Activated T-cell treated with anti-CD3 and anti-CD28 coated beads, Interleukin-2, amount 50 U/mL, for 1 hour (primary cell): ENCODE measurements around the gene PRKCG.

ENCODE experiments used
- DNase-seq: peaks from one replicate; pipeline ENCODE4 v3.0.0-alpha.2; 2020

PRKCG gene

DNA sequence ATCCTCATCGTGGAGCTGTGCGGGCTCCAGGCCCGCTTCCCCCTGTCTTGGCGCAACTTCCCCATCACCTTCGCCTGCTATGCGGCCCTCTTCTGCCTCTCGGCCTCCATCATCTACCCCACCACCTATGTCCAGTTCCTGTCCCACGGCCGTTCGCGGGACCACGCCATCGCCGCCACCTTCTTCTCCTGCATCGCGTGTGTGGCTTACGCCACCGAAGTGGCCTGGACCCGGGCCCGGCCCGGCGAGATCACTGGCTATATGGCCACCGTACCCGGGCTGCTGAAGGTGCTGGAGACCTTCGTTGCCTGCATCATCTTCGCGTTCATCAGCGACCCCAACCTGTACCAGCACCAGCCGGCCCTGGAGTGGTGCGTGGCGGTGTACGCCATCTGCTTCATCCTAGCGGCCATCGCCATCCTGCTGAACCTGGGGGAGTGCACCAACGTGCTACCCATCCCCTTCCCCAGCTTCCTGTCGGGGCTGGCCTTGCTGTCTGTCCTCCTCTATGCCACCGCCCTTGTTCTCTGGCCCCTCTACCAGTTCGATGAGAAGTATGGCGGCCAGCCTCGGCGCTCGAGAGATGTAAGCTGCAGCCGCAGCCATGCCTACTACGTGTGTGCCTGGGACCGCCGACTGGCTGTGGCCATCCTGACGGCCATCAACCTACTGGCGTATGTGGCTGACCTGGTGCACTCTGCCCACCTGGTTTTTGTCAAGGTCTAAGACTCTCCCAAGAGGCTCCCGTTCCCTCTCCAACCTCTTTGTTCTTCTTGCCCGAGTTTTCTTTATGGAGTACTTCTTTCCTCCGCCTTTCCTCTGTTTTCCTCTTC lies 8.0 kb upstream of the PRKCG start:
- peak; percentile 44 for DNase-seq

DNA sequence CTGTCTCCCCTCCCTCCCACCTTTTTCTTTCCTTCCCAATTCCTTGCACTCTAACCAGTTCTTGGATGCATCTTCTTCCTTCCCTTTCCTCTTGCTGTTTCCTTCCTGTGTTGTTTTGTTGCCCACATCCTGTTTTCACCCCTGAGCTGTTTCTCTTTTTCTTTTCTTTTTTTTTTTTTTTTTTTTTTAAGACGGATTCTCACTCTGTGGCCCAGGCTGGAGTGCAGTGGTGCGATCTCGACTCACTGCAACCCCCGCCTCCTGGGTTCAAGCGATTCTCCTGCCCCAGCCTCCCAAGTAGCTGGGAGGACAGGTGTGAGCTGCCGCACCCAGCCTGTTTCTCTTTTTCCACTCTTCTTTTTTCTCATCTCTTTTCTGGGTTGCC lies 7.4 kb upstream of the PRKCG start:
- peak; percentile 25 for DNase-seq

DNA sequence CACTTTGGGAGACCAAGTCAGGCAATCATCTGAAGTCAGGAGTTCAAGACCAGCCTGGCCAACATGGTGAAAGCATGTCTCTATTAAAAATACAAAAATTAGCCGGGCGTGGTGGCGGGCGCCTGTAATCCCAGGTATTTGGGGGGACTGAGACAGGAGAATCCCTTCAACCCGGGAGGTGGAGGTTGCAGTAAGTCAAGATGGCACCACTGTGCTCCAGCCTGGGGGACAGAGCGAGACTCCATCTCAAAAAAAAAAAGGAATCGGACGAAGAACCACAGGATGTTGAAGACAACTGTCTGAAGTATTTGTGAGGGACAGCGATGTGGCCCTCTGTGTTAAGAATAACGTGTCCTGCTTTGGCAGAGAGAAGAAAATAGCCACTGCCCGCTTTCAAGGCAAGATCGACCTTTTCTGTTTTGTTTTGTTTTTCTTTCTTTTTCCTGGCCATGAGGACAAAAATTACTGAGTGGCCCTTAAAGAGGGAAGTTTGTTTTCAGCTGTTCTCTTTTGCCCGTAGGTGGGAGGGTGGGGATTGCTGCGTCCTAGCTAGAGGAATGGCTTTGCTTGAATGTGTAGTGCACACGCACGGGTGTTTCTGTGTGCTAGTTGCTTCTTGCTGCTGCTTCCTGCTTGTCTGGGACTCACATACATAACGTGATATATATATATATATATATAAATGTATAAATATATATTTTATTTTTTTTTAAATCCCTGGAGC lies 6.2 kb upstream of the PRKCG start:
- DNase-seq: peak; percentile 23

DNA sequence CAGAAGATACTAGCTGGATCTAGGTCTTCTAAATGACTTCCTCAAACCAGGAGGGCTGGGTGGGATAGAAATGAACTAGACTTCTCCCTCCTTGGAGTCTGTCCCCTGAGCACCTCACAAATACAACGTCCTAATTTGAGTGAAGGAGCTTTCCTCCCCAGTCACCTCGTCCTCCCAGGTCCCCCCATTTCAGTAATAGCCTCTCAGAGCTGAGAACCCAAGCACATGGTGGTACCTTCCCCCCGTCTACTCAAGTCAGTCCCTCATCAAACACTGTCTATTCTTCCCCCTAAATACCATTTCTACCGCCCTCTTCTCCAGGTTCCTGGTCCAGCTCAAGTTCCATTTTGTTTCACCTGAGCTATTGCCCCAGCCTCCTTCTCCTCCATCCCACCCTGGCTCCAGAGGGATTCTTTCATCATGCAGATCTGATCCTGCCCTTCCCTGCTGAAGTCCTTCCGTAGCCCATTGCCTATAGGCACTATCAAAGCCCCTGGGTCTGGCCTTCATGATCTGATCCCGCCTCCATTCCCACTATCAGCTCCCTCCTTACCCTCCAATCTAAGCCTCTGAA lies 5.3 kb upstream of the PRKCG start:
- DNase-seq: peak; percentile 38

DNA sequence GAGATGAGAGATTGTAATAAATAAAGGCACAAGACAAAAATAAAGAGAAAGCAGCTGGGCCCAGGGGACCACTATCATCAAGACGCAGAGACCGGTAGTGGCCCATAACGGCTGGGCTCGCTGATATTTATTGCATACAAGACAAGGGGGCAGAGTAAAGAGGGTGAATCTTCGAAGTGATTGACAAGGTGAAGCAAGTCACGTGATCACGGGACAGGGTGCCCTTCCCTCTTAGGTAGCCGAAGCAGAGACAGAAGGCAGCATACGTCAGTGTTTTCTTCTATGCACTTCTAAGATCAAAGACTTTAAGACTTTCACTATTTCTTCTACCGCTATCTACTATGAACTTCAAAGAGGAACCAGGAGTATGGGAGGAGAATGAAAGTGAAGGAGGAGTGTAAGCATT lies 4.6 kb upstream of the PRKCG start:
- peak; percentile 65 for DNase-seq

DNA sequence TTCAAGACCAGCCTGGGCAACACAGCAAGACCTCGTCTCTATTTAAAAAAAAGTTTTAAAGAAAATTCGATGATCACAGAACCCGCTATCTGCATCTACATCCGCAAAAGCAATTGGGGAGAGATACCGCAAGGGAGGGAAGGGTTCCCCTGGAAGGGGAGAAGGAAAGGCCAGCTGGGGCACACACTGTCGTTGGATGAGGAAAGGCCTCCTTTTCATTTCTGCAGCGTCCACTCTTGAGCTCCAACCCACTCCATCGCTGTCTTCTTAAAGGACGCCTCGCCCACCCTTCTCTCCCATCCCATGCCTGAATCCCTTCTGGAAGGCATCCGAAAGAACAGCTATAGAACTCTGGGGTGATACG lies 3.2 kb upstream of the PRKCG start:
- DNase-seq: peak; percentile 23

DNA sequence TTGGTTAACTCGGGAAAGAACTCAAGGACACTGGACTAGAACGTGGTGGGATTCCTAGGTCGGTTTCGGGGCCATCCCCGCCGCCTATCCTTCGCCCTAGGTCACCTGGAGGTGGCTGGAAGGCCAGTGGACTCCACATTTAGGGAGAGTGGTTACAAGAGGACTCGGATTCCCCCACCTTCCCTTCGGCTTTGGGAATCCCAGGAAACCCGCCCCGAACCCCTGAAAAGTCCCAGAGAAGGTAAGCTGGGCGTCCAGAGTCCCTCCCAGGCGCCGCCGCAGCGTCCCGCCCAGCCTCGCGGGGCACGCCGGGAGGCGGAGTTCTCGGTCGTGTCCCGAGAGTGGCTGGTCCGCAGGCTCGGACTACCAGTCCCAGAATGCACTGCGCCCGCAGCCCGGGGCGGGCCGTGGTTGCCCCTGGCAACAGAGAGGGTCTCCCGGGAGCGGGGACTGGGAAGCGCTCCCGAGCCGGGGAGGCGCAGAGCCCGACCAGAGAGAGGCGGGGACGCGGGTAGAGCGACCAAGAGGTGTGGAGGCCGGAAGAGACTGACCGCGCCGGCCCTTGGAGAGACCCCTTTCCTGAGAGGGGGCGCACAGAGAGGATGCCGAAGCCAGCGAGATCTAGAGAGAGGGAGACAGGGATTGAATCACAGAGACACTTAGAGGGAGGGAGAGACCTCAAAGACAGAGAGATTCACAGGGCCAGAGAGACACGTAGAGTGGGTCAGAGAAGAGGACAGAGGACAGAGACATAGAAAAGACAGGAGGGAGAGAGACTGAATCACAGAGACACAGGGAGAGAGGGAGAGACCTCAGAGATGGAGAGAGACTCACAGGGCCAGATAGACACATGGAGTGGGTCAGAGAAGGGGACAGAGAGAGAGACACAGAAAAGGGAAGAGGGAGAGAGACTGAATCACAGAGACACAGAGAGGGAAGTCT lies 2.6 kb upstream of the PRKCG start:
- peak; percentile 85 for DNase-seq

DNA sequence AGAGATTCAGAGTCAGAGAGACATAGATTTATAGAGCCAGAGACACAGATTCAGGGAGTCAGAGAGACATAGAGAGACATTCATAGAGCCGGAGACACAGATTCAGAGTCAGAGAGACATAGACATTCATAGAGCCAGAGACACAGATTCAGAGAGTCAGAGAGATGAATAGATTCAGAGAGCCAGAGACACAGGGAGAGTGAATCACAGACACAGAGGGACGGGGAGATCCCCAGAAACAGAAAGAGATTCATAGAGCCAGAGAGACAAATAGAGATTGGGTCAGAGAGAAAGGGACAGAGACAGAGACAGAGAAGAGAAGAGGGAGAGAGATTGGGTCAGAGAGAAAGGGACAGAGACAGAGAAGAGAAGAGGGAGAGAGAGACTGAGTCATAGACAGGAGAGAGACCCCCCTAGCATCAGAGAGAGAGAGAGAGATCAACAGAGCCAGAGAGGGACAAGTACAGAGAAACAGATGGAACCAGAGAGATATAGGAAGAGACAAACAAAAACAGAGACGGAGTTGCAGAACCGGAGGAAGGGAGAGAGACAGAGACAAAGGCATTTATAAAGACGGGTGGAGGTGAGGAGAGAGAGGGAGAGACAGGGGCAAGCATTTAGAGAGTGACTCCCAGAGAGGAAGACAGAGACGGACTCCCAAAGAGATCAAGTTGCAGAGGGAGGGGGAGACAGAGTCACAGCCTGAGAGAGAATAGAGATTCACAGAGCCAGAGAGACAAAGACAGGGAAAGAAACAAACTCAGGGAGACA lies 1.1 kb upstream of the PRKCG start:
- DNase-seq: no peak

DNA sequence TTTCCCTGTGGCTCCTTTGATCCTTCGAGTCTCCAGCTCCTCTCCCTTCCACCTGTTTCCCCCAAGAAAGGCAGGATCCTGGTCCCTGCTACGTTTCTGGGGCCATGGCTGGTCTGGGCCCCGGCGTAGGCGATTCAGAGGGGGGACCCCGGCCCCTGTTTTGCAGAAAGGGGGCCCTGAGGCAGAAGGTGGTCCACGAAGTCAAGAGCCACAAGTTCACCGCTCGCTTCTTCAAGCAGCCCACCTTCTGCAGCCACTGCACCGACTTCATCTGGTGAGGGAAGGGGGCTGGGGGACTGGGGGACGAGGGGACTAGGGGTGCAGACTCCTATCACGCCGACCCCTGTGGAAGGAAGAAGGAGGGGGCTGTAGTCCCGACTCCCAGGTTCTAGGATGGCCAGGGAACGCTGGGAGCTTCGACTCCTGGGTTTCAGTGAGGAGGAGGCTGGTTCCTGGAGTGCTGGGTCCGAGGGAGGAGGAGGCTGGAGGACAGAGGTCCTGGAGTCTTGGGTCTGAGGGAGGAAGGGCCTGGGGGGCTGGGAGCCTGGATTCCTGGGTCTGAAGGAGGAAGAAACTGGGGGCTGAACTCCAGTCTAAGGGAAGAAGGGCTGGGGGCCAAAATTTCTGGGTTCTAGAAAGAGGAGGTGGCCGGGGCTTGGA lies 524 bp downstream of the PRKCG start:
- DNase-seq: no peak

DNA sequence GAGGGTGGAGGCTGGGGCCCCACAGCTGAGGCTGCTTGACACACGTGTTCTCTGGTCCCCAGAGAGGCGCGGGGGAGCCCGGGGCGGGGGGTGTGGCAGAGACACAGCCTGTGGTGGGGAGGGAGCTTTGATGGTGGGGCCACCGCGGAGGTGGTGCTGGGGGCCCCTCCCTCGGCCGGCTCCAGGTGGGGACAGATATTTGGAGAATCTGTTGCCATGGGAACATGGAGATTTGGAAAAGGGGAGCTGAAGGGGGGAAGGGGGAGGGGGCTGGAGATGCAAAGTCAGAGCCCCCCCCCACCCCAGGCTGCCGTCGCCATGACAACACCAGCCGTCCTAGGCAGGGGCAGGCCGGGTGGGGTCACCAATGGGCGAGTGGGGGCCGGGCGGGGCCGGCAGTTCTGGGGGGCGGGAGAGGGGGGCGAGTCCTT lies 1.2 kb downstream of the PRKCG start:
- DNase-seq: peak; percentile 61

DNA sequence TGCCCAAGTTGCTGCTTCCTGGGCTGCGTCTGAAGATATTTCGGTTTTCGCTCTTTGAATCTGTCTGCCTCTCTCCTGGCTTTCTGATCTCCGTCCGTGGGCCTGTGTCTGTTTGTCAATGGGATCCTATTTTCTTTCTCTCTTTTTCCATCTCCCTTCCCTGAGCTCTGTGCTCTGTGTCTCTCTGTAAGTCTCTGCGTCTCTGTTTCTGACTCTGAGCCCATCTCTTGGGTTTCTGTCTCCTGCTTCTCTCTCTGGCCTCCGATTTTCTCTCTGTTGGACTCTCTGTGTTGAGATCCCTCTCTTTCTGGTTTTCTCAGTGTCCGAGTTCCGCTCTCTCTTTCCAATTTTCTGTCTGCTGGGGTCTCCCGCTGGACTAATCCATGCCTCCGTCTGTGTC lies 1.7 kb downstream of the PRKCG start:
- no peak for DNase-seq

DNA sequence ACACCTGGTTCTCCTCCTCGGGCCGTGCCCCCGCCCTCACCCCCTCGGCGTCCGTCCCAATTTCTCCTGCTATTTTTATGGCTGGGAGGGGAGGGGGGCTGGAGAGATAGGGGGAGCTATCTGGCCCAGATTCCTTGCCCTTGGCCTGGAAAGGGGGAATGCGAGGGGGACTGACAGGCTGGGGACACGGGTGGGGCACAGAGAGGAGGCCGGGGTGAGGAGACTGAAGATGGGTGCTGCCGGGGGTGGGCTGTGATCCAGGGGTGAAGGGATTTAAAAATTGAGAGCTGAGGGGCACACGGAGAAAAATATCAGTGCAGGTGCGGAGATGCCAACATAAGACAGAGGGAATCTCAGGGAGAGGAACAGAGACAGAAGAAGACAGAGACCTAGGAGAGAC lies 2.3 kb downstream of the PRKCG start:
- no peak for DNase-seq

DNA sequence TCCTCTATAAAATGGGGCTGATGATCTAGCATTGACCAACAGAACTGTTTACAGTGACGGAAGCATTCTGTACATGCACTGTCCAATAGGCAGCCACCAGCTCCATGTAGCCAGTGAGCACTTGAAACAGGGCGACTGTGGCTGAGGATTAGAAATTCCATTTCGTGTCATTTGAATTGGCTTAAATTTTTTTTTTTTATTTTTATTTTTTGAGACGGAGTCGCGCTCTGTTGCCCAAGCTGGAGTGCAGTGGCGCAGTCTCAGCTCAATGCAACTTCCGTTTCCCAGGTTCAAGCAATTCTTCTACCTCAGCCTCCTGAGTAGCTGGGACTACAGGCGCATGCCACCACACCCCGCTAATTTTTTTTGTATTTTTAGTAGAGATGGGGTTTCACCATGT lies 3.0 kb downstream of the PRKCG start:
- no peak for DNase-seq

DNA sequence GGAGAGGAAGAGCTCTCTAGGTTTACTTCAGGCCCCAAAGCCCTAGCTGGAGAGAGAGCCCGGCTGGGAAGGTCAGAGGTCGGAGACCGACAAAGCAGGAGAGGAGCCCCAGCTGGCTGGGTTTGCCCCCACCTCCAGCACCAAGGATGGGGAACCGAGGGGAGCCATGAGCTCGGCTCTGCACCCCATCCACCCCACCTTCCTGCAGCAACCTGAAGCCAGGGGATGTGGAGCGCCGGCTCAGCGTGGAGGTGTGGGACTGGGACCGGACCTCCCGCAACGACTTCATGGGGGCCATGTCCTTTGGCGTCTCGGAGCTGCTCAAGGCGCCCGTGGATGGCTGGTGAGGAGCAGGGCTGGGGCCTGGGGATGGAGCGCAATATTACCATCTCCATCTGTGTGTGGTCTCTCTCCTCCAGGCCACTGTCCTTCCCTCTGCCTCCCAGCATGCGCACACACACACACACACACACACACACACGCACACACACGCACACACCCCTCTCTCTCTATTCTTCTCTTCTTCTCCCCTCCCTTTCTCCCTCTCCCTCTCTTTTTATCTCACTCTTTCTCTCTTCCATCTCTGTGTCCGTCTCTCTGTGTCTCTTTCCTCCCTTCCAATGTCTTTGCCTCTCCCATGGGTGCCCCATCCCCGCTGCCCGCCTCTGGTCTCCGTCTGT lies 10.4 kb downstream of the PRKCG start:
- no peak for DNase-seq

DNA sequence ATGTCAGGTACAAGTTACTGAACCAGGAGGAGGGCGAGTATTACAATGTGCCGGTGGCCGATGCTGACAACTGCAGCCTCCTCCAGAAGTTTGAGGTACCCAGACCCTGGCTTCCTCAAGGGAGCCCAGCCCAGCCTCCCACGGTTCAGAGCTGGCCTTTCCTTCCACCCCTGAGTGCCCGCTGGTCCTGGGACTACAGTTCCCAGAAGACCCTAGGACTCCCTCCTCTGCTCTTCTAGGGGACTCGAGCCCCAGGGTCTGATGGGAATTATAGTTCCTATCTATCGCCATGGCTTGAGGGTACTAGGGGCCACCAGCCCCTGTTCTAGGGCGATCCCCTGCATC lies 11.0 kb downstream of the PRKCG start:
- DNase-seq: no peak

DNA sequence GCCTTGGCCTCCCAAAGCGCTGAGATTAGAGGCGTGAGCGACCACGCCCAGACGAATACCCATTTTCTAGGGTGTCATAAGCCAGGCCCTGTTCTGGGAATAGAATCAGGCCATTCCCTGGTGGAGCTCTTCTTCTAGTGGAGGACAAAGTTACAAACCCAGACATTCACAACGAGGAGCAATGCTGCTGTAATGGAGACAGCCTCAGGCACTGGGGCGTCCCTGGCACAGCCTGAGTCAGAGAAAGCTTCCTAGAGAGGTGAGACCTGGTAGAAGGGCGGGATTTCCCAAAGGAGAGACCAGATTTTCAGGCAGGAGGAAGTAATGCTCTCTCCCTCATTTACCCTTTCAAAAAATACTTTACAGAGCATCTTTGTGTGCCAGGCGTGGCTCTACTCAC lies 12.7 kb downstream of the PRKCG start:
- DNase-seq: no peak

DNA sequence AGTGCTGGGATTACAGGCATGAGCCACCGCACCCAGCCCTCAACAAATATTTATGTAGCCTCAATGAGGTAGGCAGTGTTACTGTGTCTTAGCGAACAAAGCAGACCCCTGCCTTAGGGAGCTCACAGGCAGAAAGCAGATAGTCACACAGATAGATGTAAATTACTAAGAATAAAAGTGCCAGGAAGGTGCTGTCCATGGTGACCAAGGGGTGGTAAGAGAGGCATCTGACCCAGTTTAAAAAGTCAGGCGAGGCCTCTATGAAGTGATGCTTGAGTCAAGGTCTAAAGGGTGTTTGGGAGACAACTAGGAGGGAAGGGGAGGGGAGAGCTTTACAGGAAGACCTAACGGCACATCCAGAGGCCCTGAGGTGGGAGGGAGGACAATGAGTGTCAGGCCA lies 14.7 kb downstream of the PRKCG start:
- DNase-seq: no peak

DNA sequence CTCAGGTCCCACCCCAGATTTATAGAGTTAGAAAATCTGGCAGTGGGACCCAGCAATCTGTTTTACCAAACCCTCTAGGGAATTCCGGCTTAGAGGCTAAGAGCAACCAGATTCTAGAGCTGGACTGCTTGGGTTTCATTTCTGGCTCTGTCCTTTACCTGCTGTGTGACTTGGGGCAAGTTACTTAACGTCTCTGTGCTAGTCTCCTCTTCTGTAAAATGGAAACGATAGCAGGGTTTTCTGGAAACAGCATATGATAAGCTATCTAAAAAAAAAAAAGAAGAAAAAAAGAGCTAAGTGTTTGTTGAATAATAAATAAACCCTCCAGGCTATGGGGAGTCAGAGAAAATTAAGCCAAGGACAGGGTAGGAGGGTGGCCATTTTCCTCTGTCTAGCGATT lies 15.5 kb downstream of the PRKCG start:
- DNase-seq: no peak

DNA sequence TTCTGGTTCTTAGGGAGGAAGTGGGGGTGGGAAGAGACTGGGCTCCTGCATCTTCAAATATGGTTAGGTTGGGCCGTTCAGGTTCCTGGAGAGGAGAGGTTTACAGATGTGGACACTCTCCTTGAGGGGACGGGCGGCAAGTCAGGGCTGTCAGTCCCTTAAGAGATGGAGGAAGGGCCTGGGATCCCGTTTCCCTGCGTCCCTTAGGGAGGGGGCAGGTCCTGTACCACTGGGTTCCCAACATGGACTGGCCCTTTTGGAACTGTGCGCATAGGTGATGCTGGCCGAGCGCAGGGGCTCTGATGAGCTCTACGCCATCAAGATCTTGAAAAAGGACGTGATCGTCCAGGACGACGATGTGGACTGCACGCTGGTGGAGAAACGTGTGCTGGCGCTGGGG lies 16.2 kb downstream of the PRKCG start:
- DNase-seq: no peak

DNA sequence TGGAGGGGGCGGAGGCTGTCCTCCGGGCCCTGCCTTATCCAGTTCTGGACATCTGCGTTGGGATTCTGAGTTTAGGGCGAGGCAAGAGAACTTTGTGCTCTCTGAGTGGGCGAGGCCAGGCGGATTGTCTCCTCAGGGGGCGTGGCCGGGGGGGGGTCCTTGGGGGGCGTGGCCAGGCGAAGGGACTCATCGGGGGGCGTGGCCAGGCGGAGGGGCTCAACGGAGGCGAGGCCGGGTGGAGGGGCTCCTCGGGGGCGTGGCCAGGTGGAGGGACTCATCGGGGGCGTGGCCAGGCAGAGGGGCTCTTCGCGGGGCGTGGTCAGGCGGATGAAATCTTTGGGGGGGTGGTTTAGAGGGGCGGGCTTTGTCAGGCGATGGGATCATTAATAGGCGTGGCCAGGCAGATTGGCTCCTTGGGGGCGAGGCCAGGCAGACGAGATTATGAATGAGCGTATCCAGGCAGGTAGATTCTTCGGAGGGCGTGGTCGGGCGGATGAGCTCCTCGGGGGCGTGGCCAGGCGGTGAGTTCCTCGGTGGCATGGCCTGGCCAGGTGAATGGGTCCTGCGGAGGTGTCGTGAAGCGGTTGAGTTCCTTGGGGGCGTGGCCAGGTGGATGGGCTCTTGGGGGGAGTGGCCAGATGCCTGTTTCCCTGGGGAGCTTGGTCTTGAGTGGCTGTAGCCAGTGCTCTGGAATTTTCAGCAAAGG lies 16.8 kb downstream of the PRKCG start:
- DNase-seq: no peak
